K562 (cell line): ENCODE data around the gene MAPKAPK3. TPM values are rescaled to one million over a fixed set of nuclear protein-coding genes. Genes with fewer than 3 reads are reported as not detected.
A peak's percentile ranks its signal among the peaks of the same experiment; 100 is the strongest.

Experiments used
- BHLHE40 ChIP-seq: IDR thresholded peaks from 2 replicates; pipeline ENCODE4 v1.6.1; 2011; ENCODE audit warnings: low read length, improper control_type of control experiment
- CC2D1A ChIP-seq: fragments of 450-650 bp; IDR thresholded peaks from 2 replicates; pipeline ENCODE4 v1.6.1; 2017; ENCODE audit warnings: mild to moderate bottlenecking
- FOS ChIP-seq: IDR thresholded peaks from 3 replicates; pipeline ENCODE4 v1.6.1; 2011; ENCODE audit not compliant: insufficient read length; ENCODE audit errors: extremely low read depth
- FOXA3 ChIP-seq, 2 experiments: fragments of 450-650 bp in 1 of 2; sonication (generic) in 1 of 2; formaldehyde crosslinking; IDR thresholded peaks in 1 of 2; conservative IDR thresholded peaks in 1 of 2; 2 replicates each; pipeline versions ENCODE4 v1.4.0 to v1.8.0; 2020 to 2022; ENCODE audit warnings: mild to moderate bottlenecking in 2 of 2, missing genetic modification reagents in 1 of 2
- FUS ChIP-seq: fragments of 200-400 bp; formaldehyde crosslinking; optimal IDR thresholded peaks from 2 replicates; pipeline ENCODE3; 2017; ENCODE audit warnings: low read depth, low read length
- GATA2 ChIP-seq: sonication (generic); formaldehyde crosslinking; IDR thresholded peaks from 2 replicates; pipeline ENCODE4 v1.4.0; 2020; ENCODE audit warnings: mild to moderate bottlenecking, missing genetic modification reagents
- HDGF ChIP-seq: fragments of 450-650 bp; IDR thresholded peaks from 2 replicates; pipeline ENCODE4 v1.6.1; 2016
- HNRNPH1 ChIP-seq: fragments of 200-400 bp; formaldehyde crosslinking; optimal IDR thresholded peaks from 2 replicates; pipeline ENCODE3; 2017; ENCODE audit warnings: low read depth, mild to moderate bottlenecking, low read length, moderate library complexity
- L3MBTL2 ChIP-seq: fragments of 450-650 bp; IDR thresholded peaks from 2 replicates; pipeline ENCODE4 v1.6.1; 2016; ENCODE audit warnings: mild to moderate bottlenecking, moderate library complexity
- MCM7 ChIP-seq, 2 experiments: fragments of 450-650 bp; IDR thresholded peaks; 2 replicates each; pipeline ENCODE4 v1.6.1; 2016 to 2018
- NR2F6 ChIP-seq: fragments of 450-650 bp; formaldehyde crosslinking; IDR thresholded peaks from 2 replicates; pipeline ENCODE4 v1.4.0; 2020; ENCODE audit warnings: mild to moderate bottlenecking
- PHTF2 ChIP-seq: fragments of 250-450 bp; sonication (Bioruptor Pico); IDR thresholded peaks from 2 replicates; pipeline ENCODE4 v1.5.0; 2021; ENCODE audit warnings: mild to moderate bottlenecking
- RAD51 ChIP-seq: fragments of 450-650 bp; IDR thresholded peaks from 2 replicates; pipeline ENCODE4 v1.7.1; 2016; ENCODE audit warnings: low read depth, mild to moderate bottlenecking, borderline replicate concordance
- RCOR1 ChIP-seq, 2 experiments: IDR thresholded peaks; 2 replicates each; pipeline ENCODE4 v1.6.1; 2012; ENCODE audit warnings: low read depth in 2 of 2, low read length in 2 of 2, borderline replicate concordance in 1 of 2, improper control_type of control experiment in 1 of 2
- RFX5 ChIP-seq: IDR thresholded peaks from 2 replicates; pipeline ENCODE4 v1.6.1; 2011; ENCODE audit warnings: low read depth, mild to moderate bottlenecking, improper control_type of control experiment, low read length
- ZMIZ1 ChIP-seq, 2 experiments: fragments of 150-350 bp in 1 of 2; IDR thresholded peaks; 2 replicates each; pipeline ENCODE4 v1.6.1; 2012 to 2016; ENCODE audit warnings: low read depth in 2 of 2, low read length in 2 of 2, mild to moderate bottlenecking in 1 of 2, moderate library complexity in 1 of 2
- ZNF140 ChIP-seq: fragments of 250-450 bp; sonication (Bioruptor Pico); IDR thresholded peaks from 2 replicates; pipeline ENCODE4 v1.8.0; 2021; ENCODE audit warnings: moderate library complexity, mild to moderate bottlenecking, inconsistent platforms
- ZNF561 ChIP-seq: fragments of 450-650 bp; formaldehyde crosslinking; conservative IDR thresholded peaks from 2 replicates; pipeline ENCODE4 v1.4.0; 2020; ENCODE audit warnings: mild to moderate bottlenecking, moderate library complexity
- ZNF57 ChIP-seq: fragments of 450-650 bp; formaldehyde crosslinking; IDR thresholded peaks from 2 replicates; pipeline ENCODE4 v1.4.0; 2020; ENCODE audit warnings: mild to moderate bottlenecking, moderate library complexity
- ZNF707 ChIP-seq: fragments of 250-450 bp; sonication (Bioruptor Pico); conservative IDR thresholded peaks from 2 replicates; pipeline ENCODE4 v1.8.0; 2022; ENCODE audit warnings: inconsistent platforms, mild to moderate bottlenecking, moderate library complexity
- polyA plus RNA-seq, 8 experiments: library from polyadenylated mRNA; depleted of rRNA in 4 of 8; stranded (reverse) in 5 of 8; unstranded in 3 of 8; fragments of >200 nt; fragmentation: Nextera tagmentation in 2 of 8; fragmentation: Illumina TruSeq in 1 of 8; extraction: Ambion mirVana in 2 of 8; extraction: Trizol in 1 of 8; gene quantifications; 2 replicates each; pipeline versions ENCODE4 v1.2.1 to v1.2.3, GENCODE V29; 2011 to 2014; ENCODE audit warnings: inconsistent platforms in 1 of 8, missing spikeins in 1 of 8
- total RNA-seq, 7 experiments: library from RNA; depleted of rRNA in 6 of 7; stranded (reverse); fragments of >200 nt in 6 of 7; fragmentation: Illumina TruSeq in 2 of 7; extraction: Trizol in 2 of 7; gene quantifications; 2 replicates each; pipeline versions ENCODE4 v1.2.1 to v1.2.3, GENCODE V29; 2011 to 2021; ENCODE audit warnings: low replicate concordance in 1 of 7
- TF ChIP-seq, protein P1 (sequence below): fragments of 250-450 bp; sonication (Bioruptor Pico); IDR thresholded peaks from 2 replicates; pipeline ENCODE4 v1.5.0; 2021; ENCODE audit warnings: mild to moderate bottlenecking, moderate library complexity
- TF ChIP-seq, protein P2 (sequence below), 2 experiments: fragments of 450-650 bp; IDR thresholded peaks; 2 replicates each; pipeline ENCODE4 v1.6.1; 2016

MAPKAPK3 gene
- total and polyA plus RNA-seq, 9 of the 15 experiments (the other 6 are each of a cell fraction or from before 2014, with no cell fraction given) = 8.0 to 56.4 (median 41.2) TPM

DNA sequence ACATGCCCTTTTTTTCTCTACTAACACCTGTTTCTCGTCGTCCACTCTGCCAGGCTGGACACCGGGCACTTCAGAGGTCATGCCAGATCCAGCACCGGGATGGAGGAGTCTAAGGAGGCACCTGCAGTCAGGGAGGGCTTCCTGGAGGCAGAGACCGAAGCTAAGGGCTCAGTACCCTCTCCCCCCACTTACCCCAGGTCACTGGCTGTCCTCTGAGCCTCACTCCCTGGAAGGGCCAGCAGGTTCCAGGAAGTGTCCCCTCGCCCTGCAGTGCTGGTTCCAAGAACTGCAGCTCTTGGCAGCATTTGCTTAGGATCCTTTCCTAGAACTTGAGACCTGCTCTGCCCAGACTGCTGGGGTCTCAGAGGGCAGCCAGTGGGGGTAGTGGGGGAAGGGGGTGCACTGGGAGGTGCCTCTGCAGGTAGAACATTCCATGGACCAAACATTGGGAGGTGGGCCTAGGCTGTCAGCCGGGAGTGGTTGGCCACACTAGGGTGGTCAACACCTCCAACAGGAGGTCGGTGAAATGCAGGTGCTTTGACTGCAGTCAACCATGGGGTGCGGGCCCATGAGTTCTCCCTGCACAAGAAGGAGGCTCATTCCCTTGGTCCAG, 16.7 kb upstream of the MAPKAPK3 start (continued):
- TF ChIP-seq, protein P1, sequence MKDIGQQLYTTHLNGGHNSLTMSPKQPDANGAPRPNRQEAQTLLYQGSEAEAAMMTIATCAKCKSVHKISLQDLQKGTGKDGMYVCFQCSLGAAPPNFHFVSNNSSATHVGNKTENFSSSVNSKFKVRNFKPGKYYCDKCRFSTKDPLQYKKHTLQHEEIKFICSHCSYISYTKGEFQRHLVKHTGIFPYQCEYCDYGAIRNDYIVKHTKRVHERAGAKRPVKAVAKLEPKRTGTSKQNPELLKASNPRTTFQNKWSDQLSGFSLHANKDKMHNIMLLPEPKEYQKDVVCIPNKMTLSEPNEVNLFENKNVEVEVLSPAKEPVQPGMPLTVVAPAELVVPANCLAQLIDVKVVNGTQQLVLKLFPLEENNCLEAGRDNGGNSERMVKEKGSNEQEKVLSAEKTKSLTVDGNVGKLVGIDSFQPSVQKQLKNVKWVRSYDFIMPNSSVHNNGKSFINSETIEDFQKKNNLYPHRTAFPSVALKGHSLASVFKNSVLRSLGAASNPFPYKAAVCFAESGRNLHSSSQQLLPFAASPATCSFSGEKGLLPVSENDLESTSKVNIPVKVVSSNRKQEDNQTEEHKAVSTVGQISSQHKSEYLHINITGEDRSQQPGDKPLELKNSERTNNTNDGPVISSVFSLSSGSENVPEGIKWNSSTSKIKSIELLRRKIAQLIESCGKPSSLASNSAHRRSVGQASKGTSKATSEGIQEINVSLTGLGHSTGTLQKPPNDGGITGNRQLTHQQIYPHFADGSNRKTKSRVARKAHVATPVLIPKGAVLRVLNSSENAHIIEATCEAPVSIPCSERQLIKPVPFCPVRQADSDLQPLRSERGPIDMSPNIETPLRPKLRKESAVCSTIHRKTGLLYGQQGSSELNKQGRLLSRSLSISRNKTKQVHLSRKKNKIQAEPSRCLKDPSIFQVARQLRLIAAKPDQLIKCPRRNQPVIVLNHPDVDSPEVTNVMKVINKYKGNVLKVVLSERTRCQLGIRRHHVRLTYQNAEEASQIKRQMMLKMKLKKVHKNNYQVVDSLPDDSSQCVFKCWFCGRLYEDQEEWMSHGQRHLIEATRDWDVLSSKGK (CRISPR knock-in tag) = no peak
- TF ChIP-seq FOXA3 (CRISPR knock-in tag; conservative IDR thresholded peaks at IDR 0.05 in 1 of 2, IDR thresholded peaks at IDR 0.05 in 1 of 2) (no peak), ZNF57 (no peak), ZMIZ1 (IDR thresholded peaks at IDR 0.05; ENCODE audit: low read depth in 2 of 2, low read length in 2 of 2) (no peak), MCM7 (IDR thresholded peaks at IDR 0.05) (no peak), ZNF707 (CRISPR knock-in tag) (no peak), ZNF140 (no peak), NR2F6 (CRISPR knock-in tag) (no peak), FUS (no peak), RFX5 (no peak), HNRNPH1 (no peak), L3MBTL2 (no peak), RAD51 (no peak), HDGF (0 out of 2 replicates have a peak, but pooled peaks have one; percentile 23), CC2D1A (peak; percentile 100), FOS (no peak), GATA2 (CRISPR knock-in tag) (no peak), BHLHE40 (no peak), PHTF2 (CRISPR knock-in tag) (no peak), RCOR1 (IDR thresholded peaks at IDR 0.05; ENCODE audit: borderline replicate concordance in 1 of 2, low read depth in 2 of 2, low read length in 2 of 2) (peak in 1 of 2 experiments; percentile 95; a peak in 3 of 4 replicates), ZNF561 (no peak)
- TF ChIP-seq, protein P2, sequence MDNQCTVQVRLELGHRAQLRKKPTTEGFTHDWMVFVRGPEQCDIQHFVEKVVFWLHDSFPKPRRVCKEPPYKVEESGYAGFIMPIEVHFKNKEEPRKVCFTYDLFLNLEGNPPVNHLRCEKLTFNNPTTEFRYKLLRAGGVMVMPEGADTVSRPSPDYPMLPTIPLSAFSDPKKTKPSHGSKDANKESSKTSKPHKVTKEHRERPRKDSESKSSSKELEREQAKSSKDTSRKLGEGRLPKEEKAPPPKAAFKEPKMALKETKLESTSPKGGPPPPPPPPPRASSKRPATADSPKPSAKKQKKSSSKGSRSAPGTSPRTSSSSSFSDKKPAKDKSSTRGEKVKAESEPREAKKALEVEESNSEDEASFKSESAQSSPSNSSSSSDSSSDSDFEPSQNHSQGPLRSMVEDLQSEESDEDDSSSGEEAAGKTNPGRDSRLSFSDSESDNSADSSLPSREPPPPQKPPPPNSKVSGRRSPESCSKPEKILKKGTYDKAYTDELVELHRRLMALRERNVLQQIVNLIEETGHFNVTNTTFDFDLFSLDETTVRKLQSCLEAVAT (IDR thresholded peaks at IDR 0.05) = peak in 1 of 2 experiments; percentile 97; a peak in 2 of 4 replicates
